ENCODE measurements around the gene XXYLT1.

- TF ChIP-seq YY1 (IDR thresholded peaks at IDR 0.05; ENCODE audit: insufficient read depth, insufficient read length) (no peak), ZNF274 (IDR thresholded peaks at IDR 0.05; ENCODE audit: low read depth, low read length) (no peak)
Observed at GRCh38 chr3:195195321-195196209, 75.4 kb downstream of the XXYLT1 start.
